ENCODE results near the gene CAMTA2. TPM values are rescaled to one million over a fixed set of nuclear protein-coding genes. Genes with fewer than 3 reads are reported as not detected.

Gene CAMTA2
- total RNA-seq, 1 donor from 2014 or later: 29.4 TPM

Small RNAs within 50 kb of the gene (microRNA-seq; reads per million reads assigned to microRNA genes)
- gene MIR6864 (not detected), gene MIR6865 (not detected)

Other genes with a start within 250 kb of the CAMTA2 start
- gene ZMYND15, start 247.8 kb downstream of the CAMTA2 start, total RNA-seq: not detected
- 2.7 TPM for gene CXCL16, start 247.7 kb downstream of the CAMTA2 start, total RNA-seq
- gene TM4SF5, start 215.8 kb downstream of the CAMTA2 start, total RNA-seq: not detected
- 0.62 TPM for gene VMO1, start 201.3 kb downstream of the CAMTA2 start, total RNA-seq
- gene GLTPD2, start 198.7 kb downstream of the CAMTA2 start, total RNA-seq: not detected
- 214 TPM for gene PSMB6, start 191.5 kb downstream of the CAMTA2 start, total RNA-seq
- 13.6 TPM for gene PLD2, start 180.5 kb downstream of the CAMTA2 start, total RNA-seq
- gene MINK1, start 154.3 kb downstream of the CAMTA2 start, total RNA-seq: 47.6 TPM
- 0.51 TPM for gene C17orf107, start 88.1 kb downstream of the CAMTA2 start, total RNA-seq
- gene CHRNE, start 84.6 kb downstream of the CAMTA2 start, total RNA-seq: 0.30 TPM
- gene GP1BA, start 55.4 kb downstream of the CAMTA2 start, total RNA-seq: not detected
- gene SLC25A11, start 47.6 kb downstream of the CAMTA2 start, total RNA-seq: 208 TPM
- gene RNF167, start 47.4 kb downstream of the CAMTA2 start, total RNA-seq: 85.8 TPM
- 179 TPM for gene PFN1, start 39.1 kb downstream of the CAMTA2 start, total RNA-seq
- 534 TPM for gene ENO3, start 36.6 kb downstream of the CAMTA2 start, total RNA-seq
- gene SPAG7, start 19.9 kb downstream of the CAMTA2 start, total RNA-seq: 158 TPM
- 2.8 TPM for gene INCA1, start 9.8 kb upstream of the CAMTA2 start, total RNA-seq
- gene KIF1C, start 10.3 kb upstream of the CAMTA2 start, total RNA-seq: 720 TPM
- not detected for gene SLC52A1, start 47.8 kb upstream of the CAMTA2 start, total RNA-seq
- 9.3 TPM for gene ZFP3, start 90.8 kb upstream of the CAMTA2 start, total RNA-seq
- 3.3 TPM for gene ZNF232, start 124.2 kb upstream of the CAMTA2 start, total RNA-seq
- gene USP6, start 128.4 kb upstream of the CAMTA2 start, total RNA-seq: not detected
- gene ZNF594, start 204.2 kb upstream of the CAMTA2 start, total RNA-seq: 5.2 TPM
- 1.00 TPM for gene SCIMP, start 247.2 kb upstream of the CAMTA2 start, total RNA-seq

All from Right ventricle myocardium superior (tissue), 1 donor.